Activated naive CD4-positive, alpha-beta T cell treated with anti-CD3 and anti-CD28 coated beads, Interleukin-2, amount 10 ng/mL, durations not matched to agents 7 days and 5 days (primary cell): Measurements from ENCODE around the gene ACSL1.

ENCODE experiments used
- CTCF ChIA-PET: fragments of 350-600 bp; sonication (Branson Sonifier 250); formaldehyde crosslinking; loops from one replicate; lab custom pipeline; 2021; ENCODE audit warnings: antibody characterized with exemption; lab: Charles Lee
- DNase-seq: peaks from one replicate; pipeline ENCODE4 v3.0.0-alpha.2; 2020
- H3K27ac Mint-ChIP-seq: one replicate; pipeline ENCODE4 v1.8.0; 2021; ENCODE audit warnings: mild to moderate bottlenecking, moderate library complexity, mixed read lengths
- H3K27me3 Mint-ChIP-seq: one replicate; pipeline ENCODE4 v1.8.0; 2021; ENCODE audit warnings: mild to moderate bottlenecking, mixed read lengths
- H3K36me3 Mint-ChIP-seq: one replicate; pipeline ENCODE4 v1.8.0; 2021; ENCODE audit warnings: mixed read lengths
- H3K4me1 Mint-ChIP-seq: one replicate; pipeline ENCODE4 v1.8.0; 2021; ENCODE audit warnings: mixed read lengths
- H3K4me3 Mint-ChIP-seq: one replicate; pipeline ENCODE4 v1.8.0; 2021; ENCODE audit warnings: mild to moderate bottlenecking, moderate library complexity, mixed read lengths
- H3K9me3 Mint-ChIP-seq: one replicate; pipeline ENCODE4 v1.8.0; 2021; ENCODE audit warnings: mixed read lengths

Gene ACSL1

GRCh38 chr4:184762100-184762499 lies 63.7 kb downstream of the ACSL1 start:
- H3K27ac Mint-ChIP-seq, result peak overlapping the region; percentile 98
- H3K27me3 Mint-ChIP-seq, result no peaks in the 10 kb centered on the region
- H3K4me1 Mint-ChIP-seq, result peaks cover 34% of the 10 kb centered on the region
- CTCF ChIA-PET, result interaction anchor here (1.3 to 3.2 kb wide), 2 partner anchors 16 to 58 kb away, joined by 3 to 16 read pairs; no protein-coding TSS in a partner anchor
- DNase-seq, result peak; percentile 71
- H3K4me3 Mint-ChIP-seq, result peak overlapping the region; percentile 45
- H3K9me3 Mint-ChIP-seq, result no peaks in the 10 kb centered on the region
- H3K36me3 Mint-ChIP-seq, result peaks cover 47% of the 10 kb centered on the region

- CTCF ChIA-PET, result no interaction called here
- no peak for DNase-seq
- Mint-ChIP-seq H3K4me3 (no peak overlapping the region), H3K27me3 (no peaks in the 10 kb centered on the region), H3K27ac (no peak overlapping the region), H3K4me1 (peaks cover 34% of the 10 kb centered on the region), H3K36me3 (peaks cover 42% of the 10 kb centered on the region), H3K9me3 (no peaks in the 10 kb centered on the region)
These were observed 65.1 kb downstream of the ACSL1 start for GRCh38 chr4:184760681-184761080.

GRCh38 chr4:184757810-184758209 lies 68.0 kb downstream of the ACSL1 start:
- Mint-ChIP-seq H3K4me1 (peaks cover 25% of the 10 kb centered on the region), H3K4me3 (no peak overlapping the region), H3K36me3 (peaks cover 43% of the 10 kb centered on the region), H3K27me3 (no peaks in the 10 kb centered on the region), H3K27ac (no peak overlapping the region), H3K9me3 (no peaks in the 10 kb centered on the region)
- CTCF ChIA-PET, result interaction anchor here (1.3 kb wide), 1 partner anchor 12 kb away, joined by 5 read pairs; no protein-coding TSS in a partner anchor
- DNase-seq, result no peak

GRCh38 chr4:184756399-184756798 lies 69.4 kb downstream of the ACSL1 start:
- DNase-seq, result no peak
- CTCF ChIA-PET, result interaction anchor here (0.6 kb wide), 1 partner anchor 228 kb away, joined by 3 read pairs; no protein-coding TSS in a partner anchor
- Mint-ChIP-seq H3K27ac (no peak overlapping the region), H3K27me3 (no peaks in the 10 kb centered on the region), H3K36me3 (peaks cover 33% of the 10 kb centered on the region), H3K4me3 (no peak overlapping the region), H3K9me3 (no peaks in the 10 kb centered on the region), H3K4me1 (peaks cover 15% of the 10 kb centered on the region)

- Mint-ChIP-seq H3K27me3 (no peaks in the 10 kb centered on the region), H3K4me1 (peaks cover 8% of the 10 kb centered on the region), H3K4me3 (no peak overlapping the region), H3K36me3 (peaks cover 24% of the 10 kb centered on the region), H3K9me3 (no peaks in the 10 kb centered on the region), H3K27ac (no peak overlapping the region)
- DNase-seq, result no peak
- CTCF ChIA-PET, result interaction anchor here (0.6 kb wide), 1 partner anchor 373 kb away, joined by 5 read pairs; no protein-coding TSS in a partner anchor
These were observed 70.5 kb downstream of the ACSL1 start for GRCh38 chr4:184755278-184755677.

- CTCF ChIA-PET, result interaction anchor here (0.6 kb wide), 1 partner anchor 69 kb away, joined by 3 read pairs; no protein-coding TSS in a partner anchor
- DNase-seq, result no peak
- Mint-ChIP-seq H3K27me3 (peaks cover 5% of the 10 kb centered on the region), H3K9me3 (no peaks in the 10 kb centered on the region), H3K4me3 (no peak overlapping the region), H3K36me3 (peaks cover 12% of the 10 kb centered on the region), H3K27ac (no peak overlapping the region), H3K4me1 (peaks cover 4% of the 10 kb centered on the region)
These were observed 73.1 kb downstream of the ACSL1 start for GRCh38 chr4:184752496-184753275.

- no peaks in the 10 kb centered on the region for H3K9me3 Mint-ChIP-seq
- H3K4me1 Mint-ChIP-seq, result peaks cover 9% of the 10 kb centered on the region
- no peak overlapping the region for H3K4me3 Mint-ChIP-seq
- H3K27ac Mint-ChIP-seq, result no peak overlapping the region
- H3K36me3 Mint-ChIP-seq, result peaks cover 7% of the 10 kb centered on the region
- no peak for DNase-seq
- peaks cover 10% of the 10 kb centered on the region for H3K27me3 Mint-ChIP-seq
- CTCF ChIA-PET, result no interaction called here
These were observed 74.2 kb downstream of the ACSL1 start for GRCh38 chr4:184751585-184751956.

- Mint-ChIP-seq H3K36me3 (peaks cover 7% of the 10 kb centered on the region), H3K27me3 (peaks cover 10% of the 10 kb centered on the region), H3K4me1 (peaks cover 14% of the 10 kb centered on the region), H3K27ac (no peak overlapping the region), H3K4me3 (no peak overlapping the region), H3K9me3 (no peaks in the 10 kb centered on the region)
- no peak for DNase-seq
- CTCF ChIA-PET, result no interaction called here
These were observed 74.7 kb downstream of the ACSL1 start for GRCh38 chr4:184750926-184751584.

- no peaks in the 10 kb centered on the region for H3K36me3 Mint-ChIP-seq
- H3K27ac Mint-ChIP-seq, result no peak overlapping the region
- CTCF ChIA-PET, result interaction anchor here (0.8 to 3.2 kb wide), 2 partner anchors 72 to 159 kb away, joined by 3 to 19 read pairs; no protein-coding TSS in a partner anchor
- no peak overlapping the region for H3K4me3 Mint-ChIP-seq
- no peaks in the 10 kb centered on the region for H3K9me3 Mint-ChIP-seq
- no peak for DNase-seq
- peaks cover 14% of the 10 kb centered on the region for H3K27me3 Mint-ChIP-seq
- peaks cover 17% of the 10 kb centered on the region for H3K4me1 Mint-ChIP-seq
These were observed 77.5 kb downstream of the ACSL1 start for GRCh38 chr4:184748251-184748652.

GRCh38 chr4:184747034-184747830 lies 78.5 kb downstream of the ACSL1 start:
- no peak overlapping the region for H3K27ac Mint-ChIP-seq
- CTCF ChIA-PET, result interaction anchor here (0.6 to 3.2 kb wide), 7 partner anchors 8 to 1037 kb away, joined by 3 to 19 read pairs (median 4); no protein-coding TSS in a partner anchor

GRCh38 chr4:184745831-184746795 lies 79.7 kb downstream of the ACSL1 start:
- Mint-ChIP-seq H3K4me3 (no peak overlapping the region), H3K4me1 (peaks cover 13% of the 10 kb centered on the region), H3K36me3 (no peaks in the 10 kb centered on the region), H3K27me3 (peaks cover 14% of the 10 kb centered on the region), H3K9me3 (no peaks in the 10 kb centered on the region), H3K27ac (peak overlapping the region; percentile 71)
- peak; percentile 85 for DNase-seq
- CTCF ChIA-PET, result interaction anchor here (0.5 to 3.2 kb wide), 34 partner anchors 9 to 1036 kb away, joined by 3 to 26 read pairs (median 4); partner anchors contain the start of gene CENPU

More at GRCh38 chr4:184747034-184747830, 78.5 kb downstream of the ACSL1 start:
- no peaks in the 10 kb centered on the region for H3K36me3 Mint-ChIP-seq
- H3K4me3 Mint-ChIP-seq, result no peak overlapping the region
- no peaks in the 10 kb centered on the region for H3K9me3 Mint-ChIP-seq
- DNase-seq, result no peak
- peaks cover 17% of the 10 kb centered on the region for H3K4me1 Mint-ChIP-seq
- H3K27me3 Mint-ChIP-seq, result peaks cover 14% of the 10 kb centered on the region

GRCh38 chr4:184744236-184744635 lies 81.5 kb downstream of the ACSL1 start:
- CTCF ChIA-PET, result no interaction called here
- Mint-ChIP-seq H3K4me3 (no peak overlapping the region), H3K27me3 (peaks cover 14% of the 10 kb centered on the region), H3K4me1 (peaks cover 25% of the 10 kb centered on the region), H3K36me3 (no peaks in the 10 kb centered on the region), H3K27ac (no peak overlapping the region), H3K9me3 (no peaks in the 10 kb centered on the region)
- DNase-seq, result no peak

GRCh38 chr4:184743650-184744049 lies 82.1 kb downstream of the ACSL1 start:
- Mint-ChIP-seq H3K27me3 (peaks cover 14% of the 10 kb centered on the region), H3K27ac (no peak overlapping the region), H3K9me3 (no peaks in the 10 kb centered on the region), H3K4me3 (no peak overlapping the region), H3K36me3 (no peaks in the 10 kb centered on the region), H3K4me1 (peaks cover 29% of the 10 kb centered on the region)
- DNase-seq, result no peak
- CTCF ChIA-PET, result no interaction called here
